Globus pallidus (tissue), 1 donor: ENCODE results near the gene ANKLE1.

Experiments used
- DNase-seq: peaks from one replicate; pipeline ENCODE4 v3.0.0-alpha.2; 2015; ENCODE audit warnings: low spot score

The ANKLE1 gene

GRCh38 chr19:17325881-17326594, 44.3 kb downstream of the ANKLE1 start:
- peak; percentile 79 for DNase-seq

DNA sequence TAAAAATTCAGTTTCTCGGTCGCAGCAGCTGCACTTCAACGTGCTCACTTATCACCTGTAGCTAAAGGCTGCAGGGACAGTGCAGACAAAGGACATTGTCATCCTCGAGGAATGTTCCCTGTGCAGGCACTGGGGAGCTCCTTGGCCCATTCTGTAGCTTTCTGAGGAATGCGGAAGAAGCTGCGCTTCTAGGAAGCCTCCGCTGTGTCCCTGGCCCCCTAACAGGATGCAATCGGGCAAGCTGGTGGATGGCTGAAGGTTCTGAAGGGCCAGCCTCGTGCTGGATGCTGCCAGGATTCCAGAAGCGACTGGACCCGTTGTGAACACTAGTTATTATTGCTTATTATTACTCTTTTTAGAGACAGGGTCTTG, 44.9 kb downstream of the ANKLE1 start:
- no peak for DNase-seq

DNA sequence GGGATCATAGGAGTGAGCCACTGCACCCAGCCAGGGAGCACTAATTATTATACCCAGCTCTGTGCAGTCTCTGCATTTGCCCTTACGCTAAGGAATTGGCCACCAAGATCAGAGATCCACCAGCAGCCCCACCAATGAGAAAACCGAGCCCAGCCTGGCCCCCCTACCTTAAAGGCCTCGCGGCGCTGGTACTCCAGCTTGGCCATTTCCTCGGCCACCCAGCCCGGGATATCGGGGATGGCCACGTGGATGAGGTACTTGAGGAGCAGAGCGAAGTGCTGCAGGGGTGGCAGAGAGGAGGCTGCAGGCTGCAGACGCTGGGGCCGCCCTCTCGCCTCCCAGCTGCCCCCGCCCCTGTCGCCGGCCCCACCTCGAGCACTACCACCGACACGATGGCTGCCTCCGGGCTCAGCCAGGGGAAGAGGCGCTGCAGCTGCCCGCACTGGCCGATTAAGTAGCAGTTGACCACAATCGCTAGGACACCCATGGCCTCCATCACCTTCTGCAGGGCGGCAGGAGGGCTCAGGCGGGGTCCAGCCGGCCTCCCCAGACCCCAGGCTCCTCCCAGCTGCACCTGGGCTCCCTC, 45.5 kb downstream of the ANKLE1 start:
- no peak for DNase-seq

GRCh38 chr19:17327654-17328516, 46.2 kb downstream of the ANKLE1 start:
- DNase-seq = no peak

DNA sequence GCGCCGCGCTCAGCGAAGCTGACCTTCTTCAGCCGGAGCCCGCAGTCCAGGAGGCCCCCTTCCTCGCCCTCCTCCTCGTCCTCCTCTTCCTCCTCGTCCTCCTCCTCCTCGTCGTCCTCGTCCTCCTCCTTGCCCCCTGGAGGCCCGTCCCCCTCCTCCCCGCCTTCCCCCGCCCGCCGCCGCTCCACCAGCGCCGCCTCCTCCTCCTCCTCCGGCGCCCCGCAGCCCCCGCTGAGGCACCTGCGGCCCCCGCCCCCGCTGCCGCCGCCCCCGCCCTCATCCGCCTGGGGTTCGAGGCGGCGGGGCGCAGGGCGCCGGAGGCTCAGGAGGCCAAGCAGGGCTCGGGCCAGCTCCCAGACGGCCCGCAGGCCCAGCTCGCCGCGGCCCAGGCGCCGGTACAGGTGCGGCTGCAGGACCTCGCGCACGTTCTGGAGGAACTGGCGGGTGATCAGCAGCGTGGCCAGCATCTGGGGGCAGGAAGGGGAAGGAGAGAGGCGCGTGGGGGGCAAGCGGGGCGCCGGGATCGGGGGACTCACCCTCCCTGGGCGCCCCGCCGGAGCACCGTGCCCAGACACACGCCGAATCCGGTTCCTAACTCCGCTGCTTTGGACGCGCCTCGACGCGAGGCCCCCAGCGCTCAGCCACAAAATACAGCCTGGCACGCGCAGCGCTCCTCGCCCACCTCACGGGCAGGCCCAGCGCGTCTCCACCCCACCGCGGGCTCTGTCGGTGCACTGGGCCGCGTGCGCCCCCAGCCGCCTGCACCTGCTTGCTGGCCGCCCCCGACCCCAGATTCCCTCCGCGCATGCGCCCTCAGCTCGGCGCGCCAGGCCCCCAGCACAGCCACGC, 47.0 kb downstream of the ANKLE1 start:
- no peak for DNase-seq

GRCh38 chr19:17329366-17330261, 47.9 kb downstream of the ANKLE1 start:
- DNase-seq = no peak

DNA sequence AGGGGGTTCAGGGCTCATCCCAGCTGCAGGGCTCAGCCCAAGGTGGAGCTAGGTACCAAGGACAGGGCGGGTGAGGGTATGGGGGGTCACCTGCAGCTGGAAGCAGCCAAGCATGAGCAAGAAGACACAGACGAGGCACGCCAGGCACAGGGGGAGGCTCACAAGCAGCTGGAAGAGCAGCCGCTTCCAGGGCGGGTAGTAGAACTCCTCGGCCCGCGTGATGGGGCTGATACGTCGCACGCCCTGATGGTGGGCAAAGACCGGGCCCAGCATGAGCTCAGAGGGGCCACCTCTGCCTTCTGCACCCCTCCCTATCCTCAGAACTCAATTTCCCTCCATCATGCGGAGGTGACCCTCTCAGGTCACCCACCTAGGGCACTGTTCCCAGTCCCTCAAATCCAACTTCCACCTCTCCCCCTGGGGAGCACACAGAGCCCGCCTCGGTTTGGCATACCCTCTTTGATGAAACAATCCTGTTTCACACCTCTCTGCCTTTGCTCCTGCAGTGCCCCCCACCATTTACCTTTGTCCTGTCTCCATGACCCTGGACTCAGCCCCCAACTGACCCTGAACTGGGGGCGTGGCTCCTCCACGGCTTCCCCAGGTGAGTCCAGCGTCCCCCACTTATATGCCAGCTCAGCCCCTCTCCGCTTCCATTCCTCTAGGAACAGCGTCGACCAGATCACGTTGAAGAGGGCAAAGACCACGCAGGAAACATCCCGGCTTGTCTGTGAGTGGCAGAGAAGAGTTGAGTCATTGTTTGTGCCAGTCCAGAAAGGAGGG, 48.8 kb downstream of the ANKLE1 start:
- DNase-seq = no peak

- no peak for DNase-seq
Measured at GRCh38 chr19:17331045-17331558, 49.4 kb downstream of the ANKLE1 start.

GRCh38 chr19:17332360-17332676, 50.6 kb downstream of the ANKLE1 start:
- no peak for DNase-seq

- DNase-seq = no peak
Measured at GRCh38 chr19:17332677-17333581, 51.2 kb downstream of the ANKLE1 start.

GRCh38 chr19:17333611-17334413, 52.1 kb downstream of the ANKLE1 start:
- no peak for DNase-seq

GRCh38 chr19:17334414-17335409, 53.0 kb downstream of the ANKLE1 start, which contains the start of gene ANO8:
ANO8 (minus strand) TSS chr19:17334855; CDS start chr19:17334670, 185 bp downstream.
- peak; percentile 93 for DNase-seq

DNA sequence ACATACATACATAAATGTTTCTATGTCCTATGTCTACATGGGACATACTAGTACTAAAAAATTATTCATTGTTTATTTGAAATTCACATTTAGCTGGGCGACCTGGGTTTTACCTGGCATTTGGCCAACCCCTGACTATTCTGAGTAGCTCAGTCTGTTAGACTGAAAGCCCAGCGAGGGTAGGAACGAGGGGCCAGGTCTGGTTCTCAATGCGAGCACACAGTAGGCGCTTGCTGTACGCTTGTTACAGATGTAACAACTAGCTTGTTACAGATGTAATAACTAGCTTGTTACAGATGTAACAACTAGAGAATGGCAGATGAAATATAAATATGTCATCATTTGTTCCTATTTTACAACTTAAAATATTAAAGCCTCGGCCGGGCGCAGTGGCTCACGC, 53.9 kb downstream of the ANKLE1 start:
- DNase-seq = no peak
